Fibroblast of the aortic adventitia (primary cell): ENCODE measurements around the gene SASH3. TPM values are rescaled to one million over a fixed set of nuclear protein-coding genes. Genes with fewer than 3 reads are reported as not detected.

Experiments
- DNase-seq: peaks from one replicate; pipeline ENCODE4 v3.0.0-alpha.2; 2010; ENCODE audit warnings: low read depth
- H3K4me3 ChIP-seq: 2 replicates; pipeline ENCODE4 v1.5.1; 2011; ENCODE audit warnings: low read depth, mild to moderate bottlenecking, control low read depth, low read length, moderate library complexity
- CTCF ChIP-seq: IDR thresholded peaks from 2 replicates; pipeline ENCODE4 v1.5.1; 2011; ENCODE audit warnings: mild to moderate bottlenecking, low read length, control low read depth, inconsistent platforms; ENCODE audit not compliant: insufficient read depth
- small RNA-seq: library from RNA; depleted of rRNA; stranded (forward); fragments of <200 nt; gene quantifications from one replicate; pipeline ENCODE3, GENCODE V24; 2012
- total RNA-seq: library from RNA; depleted of rRNA; stranded (reverse); fragments of >200 nt; gene quantifications from 2 replicates; pipeline ENCODE4 v1.2.3, GENCODE V29; 2012; ENCODE audit warnings: low replicate concordance

Gene SASH3
- total RNA-seq, 1 donor = not detected

GRCh38 chrX:129843459-129844306 is 63.9 kb downstream of the SASH3 start, which contains the start of gene ZDHHC9:
ZDHHC9 (minus strand) TSS chrX:129843886; CDS start chrX:129841945, 1,941 bp downstream.
- peak within 1 kb of the TSS; percentile 72 for H3K4me3 ChIP-seq
- TF ChIP-seq CTCF = no peak
- DNase-seq = peak; percentile 87

Small RNA genes lying within 50 kb of the gene (small RNA-seq; reads per million reads assigned to genes)
- gene RF00017 = not detected

Other genes with a start within 250 kb of the SASH3 start
- gene OCRL, start 239.7 kb upstream of the SASH3 start, total RNA-seq = 11.4 and 24.2 TPM in 2 replicates
- 0.54 and 3.8 TPM in 2 replicates for gene APLN, start 125.0 kb upstream of the SASH3 start, total RNA-seq
- 3.6 and 5.7 TPM in 2 replicates for gene XPNPEP2, start 41.0 kb upstream of the SASH3 start, total RNA-seq
- 7.8 and 37.1 TPM in 2 replicates for gene ZDHHC9, start 63.9 kb downstream of the SASH3 start, total RNA-seq
- gene UTP14A, start 126.2 kb downstream of the SASH3 start, total RNA-seq = 19.1 and 34.1 TPM in 2 replicates
- 0.49 and 1.9 TPM in 2 replicates for gene BCORL1, start 202.7 kb downstream of the SASH3 start, total RNA-seq